Activated B cell treated with CpG ODN at 0.5 μM for 24 hours (primary cell): ENCODE results near the gene RIMS1. TPM values are rescaled to one million over a fixed set of nuclear protein-coding genes. Genes with fewer than 3 reads are reported as not detected.

Experiments used
- ATAC-seq: fragments of 200-7000 bp; cut with Tn5 transposase; one replicate; pipeline ENCODE4 v1.10.0; 2021; ENCODE audit warnings: low read depth, mild to moderate bottlenecking, moderate library complexity
- CTCF ChIA-PET: fragments of 350-600 bp; sonication (Branson Sonifier 250); formaldehyde crosslinking; loops from one replicate; lab custom pipeline; 2021; ENCODE audit warnings: antibody characterized with exemption; lab: Charles Lee
- POLR2A ChIA-PET: fragments of 350-600 bp; sonication (Branson Sonifier 250); formaldehyde crosslinking; loops from one replicate; lab custom pipeline; 2021; ENCODE audit warnings: antibody characterized with exemption; lab: Charles Lee
- DNase-seq: peaks from one replicate; pipeline ENCODE4 v3.0.0; 2022
- H3K27ac Mint-ChIP-seq: one replicate; pipeline ENCODE4 v1.8.0; 2020; ENCODE audit warnings: mixed read lengths
- H3K27me3 Mint-ChIP-seq: one replicate; pipeline ENCODE4 v1.8.0; 2021; ENCODE audit warnings: mixed read lengths
- H3K36me3 Mint-ChIP-seq: one replicate; pipeline ENCODE4 v1.8.0; 2021; ENCODE audit warnings: low read depth, mixed read lengths
- H3K4me1 Mint-ChIP-seq: one replicate; pipeline ENCODE4 v1.8.0; 2021; ENCODE audit warnings: mixed read lengths
- H3K4me3 Mint-ChIP-seq: one replicate; pipeline ENCODE4 v1.8.0; 2020; ENCODE audit warnings: mild to moderate bottlenecking, mixed read lengths
- H3K9me3 Mint-ChIP-seq: one replicate; pipeline ENCODE4 v1.8.0; 2020; ENCODE audit warnings: mixed read lengths
- CTCF ChIP-seq: fragments of 200-600 bp; IDR thresholded peaks from one replicate; pipeline ENCODE4 v1.8.0; 2022; ENCODE audit warnings: antibody characterized with exemption, mild to moderate bottlenecking
- intact Hi-C: fragments of 100-400 bp; cut with micrococcal nuclease; formaldehyde crosslinking; loops from one replicate; pipeline ENCODE4 v1.15.1; 2024
- total RNA-seq: library from RNA; stranded (reverse); gene quantifications from 2 replicates; pipeline ENCODE4 v1.2.3, GENCODE V29; 2022

RIMS1 gene
- total RNA-seq, 1 donor from 2014 or later: not detected

- ChIA-PET CTCF (interaction anchor here (0.8 to 1.5 kb wide), 4 partner anchors 15 to 764 kb away, joined by 3 to 4 read pairs (median 3); no protein-coding TSS in a partner anchor), POLR2A (no interaction called here)
- TF ChIP-seq CTCF: no peak
- Mint-ChIP-seq H3K4me3 (no peak overlapping the region), H3K27me3 (peaks cover 19% of the 10 kb centered on the region), H3K9me3 (no peaks in the 10 kb centered on the region), H3K27ac (no peak overlapping the region), H3K4me1 (peaks cover 3% of the 10 kb centered on the region), H3K36me3 (no peaks in the 10 kb centered on the region)
- DNase-seq (no peak), ATAC-seq (no peak)
- intact Hi-C loops: no loop called here
Measured at GRCh38 chr6:72416744-72417465, 530.6 kb downstream of the RIMS1 start.

DNA sequence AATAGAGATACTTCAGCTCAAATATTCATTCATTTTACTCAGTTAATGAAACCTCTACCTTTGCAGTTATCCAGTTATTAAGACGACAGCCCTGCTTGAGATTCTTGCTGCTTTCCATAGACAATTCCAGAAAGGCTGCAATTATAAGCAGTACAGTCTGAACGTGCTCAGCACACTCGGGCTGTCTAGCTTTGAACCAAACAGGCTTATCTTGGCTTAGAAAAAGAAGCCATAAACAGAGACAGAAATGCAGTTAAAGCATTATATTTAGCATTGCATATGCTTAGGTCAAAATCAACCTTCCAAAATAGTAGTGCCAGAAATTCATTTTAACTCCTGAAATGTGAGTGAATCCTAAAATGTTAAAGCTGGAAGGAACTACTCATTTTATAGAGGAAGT lies 531.4 kb downstream of the RIMS1 start:
- no peak for TF ChIP-seq CTCF
- H3K36me3 Mint-ChIP-seq: no peaks in the 10 kb centered on the region
- DNase-seq (no peak), ATAC-seq (no peak)
- H3K9me3 Mint-ChIP-seq: no peaks in the 10 kb centered on the region
- CTCF ChIA-PET: interaction anchor here (1.0 to 1.1 kb wide), 2 partner anchors 199 to 909 kb away, joined by 3 read pairs; no protein-coding TSS in a partner anchor
- intact Hi-C loops: no loop called here
- no peaks in the 10 kb centered on the region for H3K4me1 Mint-ChIP-seq
- POLR2A ChIA-PET: no interaction called here
- no peak overlapping the region for H3K27ac Mint-ChIP-seq
- no peak overlapping the region for H3K4me3 Mint-ChIP-seq
- H3K27me3 Mint-ChIP-seq: peaks cover 16% of the 10 kb centered on the region

DNA sequence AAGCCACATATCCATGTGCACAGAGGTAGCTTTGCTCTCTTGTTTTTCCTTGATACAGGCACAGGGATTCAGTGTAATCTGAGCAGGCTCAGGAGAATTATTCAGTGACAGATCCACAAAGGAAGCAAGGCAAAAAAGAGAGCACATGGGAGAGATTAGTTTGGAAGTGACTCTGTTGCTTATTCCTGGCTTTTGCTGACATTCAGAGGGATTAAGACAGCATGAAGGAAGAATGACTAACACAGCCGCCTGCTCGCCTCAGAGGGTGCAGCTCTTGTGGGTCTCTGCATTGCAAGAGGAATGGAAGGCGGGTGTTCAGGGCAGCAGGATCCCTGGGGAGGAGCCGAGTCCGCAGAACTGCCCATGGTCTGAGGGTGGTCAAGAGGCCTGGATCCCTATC lies 532.1 kb downstream of the RIMS1 start:
- Mint-ChIP-seq H3K27ac (no peak overlapping the region), H3K27me3 (peaks cover 16% of the 10 kb centered on the region), H3K4me3 (no peak overlapping the region), H3K4me1 (no peaks in the 10 kb centered on the region), H3K9me3 (no peaks in the 10 kb centered on the region), H3K36me3 (no peaks in the 10 kb centered on the region)
- ChIA-PET CTCF (interaction anchor here (1.0 to 1.1 kb wide), 2 partner anchors 198 to 908 kb away, joined by 3 read pairs; no protein-coding TSS in a partner anchor), POLR2A (no interaction called here)
- TF ChIP-seq CTCF: no peak
- ATAC-seq: no peak
- no peak for DNase-seq
- intact Hi-C loops: no loop called here

- H3K4me1 Mint-ChIP-seq: no peaks in the 10 kb centered on the region
- intact Hi-C loops: no loop called here
- H3K9me3 Mint-ChIP-seq: no peaks in the 10 kb centered on the region
Measured at GRCh38 chr6:72419966-72420365, 533.6 kb downstream of the RIMS1 start.

More at GRCh38 chr6:72419966-72420365, 533.6 kb downstream of the RIMS1 start:
- DNase-seq (no peak), ATAC-seq (no peak)
- Mint-ChIP-seq H3K27ac (no peak overlapping the region), H3K36me3 (no peaks in the 10 kb centered on the region), H3K4me3 (no peak overlapping the region), H3K27me3 (peaks cover 5% of the 10 kb centered on the region)
- ChIA-PET POLR2A (no interaction called here), CTCF (no interaction called here)
- TF ChIP-seq CTCF: no peak
